Activated naive CD8-positive, alpha-beta T cell treated with anti-CD3 and anti-CD28 coated beads, Interleukin-2, amount 50 U/mL, for 24 hours (primary cell): Measurements from ENCODE around the gene LDLR.
"Not testable (repeated sequence)": the region's sequence is repeated elsewhere in the genome, so short reads cannot be mapped to it uniquely, and the experiment has no call there.

Source experiments
- ATAC-seq: fragments of 150-1000 bp; cut with Tn5 transposase; one replicate; pipeline ENCODE4 v1.10.0; 2021
- DNase-seq: peaks from one replicate; pipeline ENCODE4 v3.0.0; 2021
- H3K27ac Mint-ChIP-seq: one replicate; pipeline ENCODE4 v1.8.0; 2021; ENCODE audit warnings: mild to moderate bottlenecking, mixed read lengths
- H3K27me3 Mint-ChIP-seq: one replicate; pipeline ENCODE4 v1.8.0; 2021; ENCODE audit warnings: mixed read lengths
- H3K36me3 Mint-ChIP-seq: one replicate; pipeline ENCODE4 v1.8.0; 2021; ENCODE audit warnings: low read depth, mixed read lengths
- H3K4me1 Mint-ChIP-seq: one replicate; pipeline ENCODE4 v1.8.0; 2021; ENCODE audit warnings: mixed read lengths
- H3K4me3 Mint-ChIP-seq: one replicate; pipeline ENCODE4 v1.8.0; 2021; ENCODE audit warnings: mild to moderate bottlenecking, moderate library complexity, mixed read lengths
- H3K9me3 Mint-ChIP-seq: one replicate; pipeline ENCODE4 v1.8.0; 2021; ENCODE audit warnings: mixed read lengths

LDLR gene

DNA sequence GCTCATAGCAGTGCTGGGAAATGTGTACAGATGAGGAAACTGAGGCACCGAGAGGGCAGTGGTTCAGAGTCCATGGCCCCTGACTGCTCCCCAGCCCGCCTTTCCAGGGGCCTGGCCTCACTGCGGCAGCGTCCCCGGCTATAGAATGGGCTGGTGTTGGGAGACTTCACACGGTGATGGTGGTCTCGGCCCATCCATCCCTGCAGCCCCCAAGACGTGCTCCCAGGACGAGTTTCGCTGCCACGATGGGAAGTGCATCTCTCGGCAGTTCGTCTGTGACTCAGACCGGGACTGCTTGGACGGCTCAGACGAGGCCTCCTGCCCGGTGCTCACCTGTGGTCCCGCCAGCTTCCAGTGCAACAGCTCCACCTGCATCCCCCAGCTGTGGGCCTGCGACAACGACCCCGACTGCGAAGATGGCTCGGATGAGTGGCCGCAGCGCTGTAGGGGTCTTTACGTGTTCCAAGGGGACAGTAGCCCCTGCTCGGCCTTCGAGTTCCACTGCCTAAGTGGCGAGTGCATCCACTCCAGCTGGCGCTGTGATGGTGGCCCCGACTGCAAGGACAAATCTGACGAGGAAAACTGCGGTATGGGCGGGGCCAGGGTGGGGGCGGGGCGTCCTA is 15.9 kb downstream of the LDLR start:
- H3K27ac Mint-ChIP-seq: no peak overlapping the region
- no peaks in the 10 kb centered on the region for H3K9me3 Mint-ChIP-seq
- no peak overlapping the region for H3K4me3 Mint-ChIP-seq
- ATAC-seq (no peak), DNase-seq (no peak)
- H3K4me1 Mint-ChIP-seq: peaks cover under 1% of the 10 kb centered on the region
- H3K36me3 Mint-ChIP-seq: peaks cover 60% of the 10 kb centered on the region
- no peaks in the 10 kb centered on the region for H3K27me3 Mint-ChIP-seq

DNA sequence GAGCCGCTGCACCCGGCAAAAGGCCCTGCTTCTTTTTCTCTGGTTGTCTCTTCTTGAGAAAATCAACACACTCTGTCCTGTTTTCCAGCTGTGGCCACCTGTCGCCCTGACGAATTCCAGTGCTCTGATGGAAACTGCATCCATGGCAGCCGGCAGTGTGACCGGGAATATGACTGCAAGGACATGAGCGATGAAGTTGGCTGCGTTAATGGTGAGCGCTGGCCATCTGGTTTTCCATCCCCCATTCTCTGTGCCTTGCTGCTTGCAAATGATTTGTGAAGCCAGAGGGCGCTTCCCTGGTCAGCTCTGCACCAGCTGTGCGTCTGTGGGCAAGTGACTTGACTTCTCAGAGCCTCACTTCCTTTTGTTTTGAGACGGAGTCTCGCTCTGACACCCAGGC is 17.2 kb downstream of the LDLR start:
- no peaks in the 10 kb centered on the region for H3K4me1 Mint-ChIP-seq
- ATAC-seq (no peak), DNase-seq (no peak)
- no peak overlapping the region for H3K4me3 Mint-ChIP-seq
- H3K27ac Mint-ChIP-seq: no peak overlapping the region
- peaks cover 59% of the 10 kb centered on the region for H3K36me3 Mint-ChIP-seq
- H3K27me3 Mint-ChIP-seq: no peaks in the 10 kb centered on the region
- H3K9me3 Mint-ChIP-seq: no peaks in the 10 kb centered on the region

DNA sequence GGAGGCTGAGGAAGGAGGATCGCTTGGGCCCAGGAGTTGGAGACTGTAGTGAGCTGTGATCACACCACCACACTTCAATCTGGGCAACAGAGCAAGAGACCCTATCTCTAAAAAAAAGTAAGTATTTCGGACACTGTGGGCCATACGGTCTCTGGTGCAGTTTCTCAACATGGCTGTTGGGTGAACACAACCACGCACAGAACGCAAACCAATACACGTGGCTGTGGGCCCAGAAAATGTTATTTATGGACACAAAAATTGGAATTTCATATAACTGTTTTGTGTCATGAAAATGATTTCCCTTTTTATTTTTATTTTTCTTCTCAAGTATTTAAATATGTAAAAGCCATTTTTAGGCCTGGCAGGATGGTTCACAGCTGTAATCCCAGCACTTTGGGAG is 19.5 kb downstream of the LDLR start:
- Mint-ChIP-seq H3K9me3 (no peaks in the 10 kb centered on the region), H3K4me3 (no peak overlapping the region), H3K36me3 (peaks cover 52% of the 10 kb centered on the region), H3K4me1 (no peaks in the 10 kb centered on the region), H3K27me3 (no peaks in the 10 kb centered on the region), H3K27ac (no peak overlapping the region)
- ATAC-seq: no peak
- no peak for DNase-seq

- no peak for ATAC-seq
- no peak overlapping the region for H3K4me3 Mint-ChIP-seq
- no peaks in the 10 kb centered on the region for H3K4me1 Mint-ChIP-seq
- no peak for DNase-seq
- H3K27ac Mint-ChIP-seq: no peak overlapping the region
- no peaks in the 10 kb centered on the region for H3K9me3 Mint-ChIP-seq
- peaks cover 59% of the 10 kb centered on the region for H3K36me3 Mint-ChIP-seq
- H3K27me3 Mint-ChIP-seq: no peaks in the 10 kb centered on the region
Observed at GRCh38 chr19:11111117-11111770, 22.0 kb downstream of the LDLR start.

GRCh38 chr19:11111771-11112144 is 22.5 kb downstream of the LDLR start:
- DNase-seq (no peak), ATAC-seq (no peak)
- Mint-ChIP-seq H3K4me3 (no peak overlapping the region), H3K4me1 (no peaks in the 10 kb centered on the region), H3K27me3 (no peaks in the 10 kb centered on the region), H3K9me3 (no peaks in the 10 kb centered on the region), H3K27ac (no peak overlapping the region), H3K36me3 (peaks cover 60% of the 10 kb centered on the region)

- no peaks in the 10 kb centered on the region for H3K27me3 Mint-ChIP-seq
- ATAC-seq: no peak
- DNase-seq: no peak
- H3K27ac Mint-ChIP-seq: no peak overlapping the region
- H3K4me1 Mint-ChIP-seq: no peaks in the 10 kb centered on the region
- no peak overlapping the region for H3K4me3 Mint-ChIP-seq
- no peaks in the 10 kb centered on the region for H3K9me3 Mint-ChIP-seq
- H3K36me3 Mint-ChIP-seq: peaks cover 64% of the 10 kb centered on the region
Observed at GRCh38 chr19:11113140-11113708, 24.0 kb downstream of the LDLR start.

- no peak for DNase-seq
- Mint-ChIP-seq H3K4me3 (no peak overlapping the region), H3K36me3 (peaks cover 68% of the 10 kb centered on the region), H3K27ac (no peak overlapping the region), H3K4me1 (no peaks in the 10 kb centered on the region), H3K9me3 (no peaks in the 10 kb centered on the region), H3K27me3 (no peaks in the 10 kb centered on the region)
- no peak for ATAC-seq
Observed at GRCh38 chr19:11115042-11115441, 25.8 kb downstream of the LDLR start.

DNA sequence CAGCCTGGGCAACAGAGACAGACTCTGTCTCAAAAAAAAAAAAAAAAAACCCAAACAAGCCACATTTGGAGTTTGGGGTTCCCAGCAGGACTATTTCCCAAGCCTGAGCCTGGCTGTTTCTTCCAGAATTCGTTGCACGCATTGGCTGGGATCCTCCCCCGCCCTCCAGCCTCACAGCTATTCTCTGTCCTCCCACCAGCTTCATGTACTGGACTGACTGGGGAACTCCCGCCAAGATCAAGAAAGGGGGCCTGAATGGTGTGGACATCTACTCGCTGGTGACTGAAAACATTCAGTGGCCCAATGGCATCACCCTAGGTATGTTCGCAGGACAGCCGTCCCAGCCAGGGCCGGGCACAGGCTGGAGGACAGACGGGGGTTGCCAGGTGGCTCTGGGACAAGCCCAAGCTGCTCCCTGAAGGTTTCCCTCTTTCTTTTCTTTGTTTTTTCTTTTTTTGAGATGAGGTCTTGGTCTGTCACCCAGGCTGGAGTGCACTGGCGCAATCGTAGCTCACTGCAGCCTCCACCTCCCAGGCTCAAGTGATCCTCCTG is 26.7 kb downstream of the LDLR start:
- Mint-ChIP-seq H3K9me3 (no peaks in the 10 kb centered on the region), H3K4me3 (no peak overlapping the region), H3K27ac (no peak overlapping the region), H3K27me3 (no peaks in the 10 kb centered on the region), H3K4me1 (no peaks in the 10 kb centered on the region), H3K36me3 (peaks cover 73% of the 10 kb centered on the region)
- ATAC-seq (no peak), DNase-seq (no peak)

DNA sequence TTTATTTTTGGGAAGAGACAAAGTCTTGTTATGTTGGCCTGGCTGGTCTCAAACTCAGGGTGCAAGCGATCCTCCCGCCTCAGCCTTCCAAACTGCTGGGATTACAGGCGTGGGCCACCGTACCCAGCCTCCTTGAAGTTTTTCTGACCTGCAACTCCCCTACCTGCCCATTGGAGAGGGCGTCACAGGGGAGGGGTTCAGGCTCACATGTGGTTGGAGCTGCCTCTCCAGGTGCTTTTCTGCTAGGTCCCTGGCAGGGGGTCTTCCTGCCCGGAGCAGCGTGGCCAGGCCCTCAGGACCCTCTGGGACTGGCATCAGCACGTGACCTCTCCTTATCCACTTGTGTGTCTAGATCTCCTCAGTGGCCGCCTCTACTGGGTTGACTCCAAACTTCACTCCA is 27.2 kb downstream of the LDLR start:
- H3K4me3 Mint-ChIP-seq: no peak overlapping the region
- H3K9me3 Mint-ChIP-seq: no peaks in the 10 kb centered on the region
- no peaks in the 10 kb centered on the region for H3K27me3 Mint-ChIP-seq
- H3K36me3 Mint-ChIP-seq: peaks cover 70% of the 10 kb centered on the region
- ATAC-seq (no peak), DNase-seq (no peak)
- no peaks in the 10 kb centered on the region for H3K4me1 Mint-ChIP-seq
- no peak overlapping the region for H3K27ac Mint-ChIP-seq

DNA sequence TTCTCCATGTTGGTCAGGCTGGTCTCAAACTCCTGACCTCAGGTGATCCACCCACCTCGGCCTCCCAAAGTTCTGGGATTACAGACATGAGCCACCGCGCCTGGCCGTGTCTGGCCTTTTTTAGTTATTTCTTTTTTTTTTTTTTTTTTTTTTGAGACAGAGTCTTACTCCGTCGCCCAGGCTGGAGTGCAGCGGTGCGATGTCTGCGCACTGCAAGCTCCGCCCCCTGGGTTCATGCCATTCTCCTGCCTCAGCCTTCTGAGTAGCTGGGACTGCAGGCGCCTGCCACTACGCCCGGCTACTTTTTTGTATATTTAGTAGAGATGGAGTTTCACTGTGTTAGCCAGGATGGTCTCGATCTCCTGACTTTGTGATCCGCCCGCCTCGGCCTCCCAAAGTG is 32.7 kb downstream of the LDLR start:
- not testable (repeated sequence) for H3K27me3 Mint-ChIP-seq, H3K4me1 Mint-ChIP-seq, ATAC-seq, H3K27ac Mint-ChIP-seq, H3K4me3 Mint-ChIP-seq, H3K9me3 Mint-ChIP-seq, DNase-seq
- H3K36me3 Mint-ChIP-seq: peaks cover 56% of the 10 kb centered on the region

- no peaks in the 10 kb centered on the region for H3K4me1 Mint-ChIP-seq
- no peak for DNase-seq
- no peaks in the 10 kb centered on the region for H3K27me3 Mint-ChIP-seq
- no peak overlapping the region for H3K4me3 Mint-ChIP-seq
- H3K27ac Mint-ChIP-seq: no peak overlapping the region
- no peaks in the 10 kb centered on the region for H3K9me3 Mint-ChIP-seq
- H3K36me3 Mint-ChIP-seq: peaks cover 54% of the 10 kb centered on the region
- ATAC-seq: no peak
Observed at GRCh38 chr19:11123114-11123513, 33.9 kb downstream of the LDLR start.

- H3K27me3 Mint-ChIP-seq, H3K4me3 Mint-ChIP-seq, DNase-seq, H3K27ac Mint-ChIP-seq, ATAC-seq, H3K4me1 Mint-ChIP-seq, H3K9me3 Mint-ChIP-seq: not testable (repeated sequence)
- peaks cover 47% of the 10 kb centered on the region for H3K36me3 Mint-ChIP-seq
Observed at GRCh38 chr19:11124157-11124556, 34.9 kb downstream of the LDLR start.

DNA sequence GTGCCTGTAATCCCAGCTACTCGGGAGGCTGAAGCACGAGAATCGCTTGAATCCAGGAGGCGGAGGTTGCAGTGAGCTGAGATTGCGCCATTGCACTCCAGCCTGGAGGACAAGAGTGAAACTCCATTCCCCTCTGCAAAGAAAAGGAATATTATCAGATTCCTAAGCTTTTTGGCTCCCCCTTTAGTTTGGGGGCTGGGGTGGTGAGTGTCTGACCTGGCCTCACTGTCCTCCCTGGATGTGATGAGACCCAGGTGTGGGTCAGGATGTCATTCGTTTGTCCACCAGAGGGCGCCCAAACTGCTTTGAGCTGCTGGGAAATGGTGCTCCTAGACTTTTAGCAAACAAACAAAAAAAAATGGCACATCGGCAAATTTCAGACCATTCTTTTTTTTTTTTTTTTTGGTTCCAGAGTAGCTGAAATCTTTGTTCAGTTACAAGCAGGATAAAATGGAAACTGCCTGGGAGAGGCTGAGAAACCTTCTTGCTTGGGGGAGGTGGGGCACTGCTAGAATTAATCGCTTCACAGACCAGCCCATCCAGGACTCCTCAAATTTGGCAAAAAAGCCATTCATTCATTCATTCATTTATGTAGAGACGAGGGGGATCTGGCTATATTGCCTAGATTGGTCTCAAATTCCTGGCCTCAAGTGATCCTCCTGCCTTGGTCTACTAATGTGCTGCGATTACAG is 36.9 kb downstream of the LDLR start:
- ATAC-seq: peak; percentile 58
- DNase-seq: peak; percentile 78
- Mint-ChIP-seq H3K4me3 (no peak overlapping the region), H3K9me3 (no peaks in the 10 kb centered on the region), H3K27ac (no peak overlapping the region), H3K27me3 (no peaks in the 10 kb centered on the region), H3K36me3 (peaks cover 45% of the 10 kb centered on the region), H3K4me1 (peaks cover 1% of the 10 kb centered on the region)

DNA sequence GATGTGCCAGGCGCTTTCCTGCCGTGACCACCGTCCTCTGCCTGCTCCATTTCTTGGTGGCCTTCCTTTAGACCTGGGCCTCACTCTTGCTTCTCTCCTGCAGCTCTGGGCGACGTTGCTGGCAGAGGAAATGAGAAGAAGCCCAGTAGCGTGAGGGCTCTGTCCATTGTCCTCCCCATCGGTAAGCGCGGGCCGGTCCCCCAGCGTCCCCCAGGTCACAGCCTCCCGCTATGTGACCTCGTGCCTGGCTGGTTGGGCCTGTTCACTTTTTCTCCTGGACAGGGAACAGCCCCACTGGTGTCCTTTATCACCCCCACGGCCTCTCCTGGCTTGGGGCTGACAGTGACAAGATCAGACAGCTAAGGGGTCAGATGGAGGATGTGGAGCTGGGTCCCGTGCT is 38.6 kb downstream of the LDLR start:
- no peaks in the 10 kb centered on the region for H3K9me3 Mint-ChIP-seq
- H3K27me3 Mint-ChIP-seq: no peaks in the 10 kb centered on the region
- no peak for ATAC-seq
- no peak overlapping the region for H3K4me3 Mint-ChIP-seq
- no peak overlapping the region for H3K27ac Mint-ChIP-seq
- peaks cover 1% of the 10 kb centered on the region for H3K4me1 Mint-ChIP-seq
- H3K36me3 Mint-ChIP-seq: peaks cover 53% of the 10 kb centered on the region
- no peak for DNase-seq
